B cell (primary cell): ENCODE data around the gene C2CD4A. TPM values are rescaled to one million over a fixed set of nuclear protein-coding genes. Genes with fewer than 3 reads are reported as not detected.
"Not testable (repeated sequence)": the region's sequence is repeated elsewhere in the genome, so short reads cannot be mapped to it uniquely, and the experiment has no call there.

Experiments used
- ATAC-seq: fragments of 200-7000 bp; cut with Tn5 transposase; one replicate; pipeline ENCODE4 v1.10.0; 2021; ENCODE audit warnings: low read depth, mild to moderate bottlenecking, moderate number of reproducible peaks, moderate library complexity
- CTCF ChIA-PET: fragments of 350-600 bp; sonication (Branson Sonifier 250); formaldehyde crosslinking; loops from one replicate; lab custom pipeline; 2021; ENCODE audit warnings: antibody characterized with exemption, inconsistent platforms; lab: Charles Lee
- POLR2A ChIA-PET: fragments of 350-600 bp; sonication (Branson Sonifier 250); formaldehyde crosslinking; loops from one replicate; lab custom pipeline; 2021; ENCODE audit warnings: antibody characterized with exemption; lab: Charles Lee
- DNase-seq: peaks from one replicate; pipeline ENCODE4 v3.0.0; 2013
- H2AFZ ChIP-seq: 2 replicates; pipeline ENCODE4 v1.6.1; 2012; ENCODE audit warnings: mild to moderate bottlenecking, low read depth, low read length; ENCODE audit not compliant: insufficient read depth, poor library complexity, severe bottlenecking
- H3K27ac ChIP-seq, 2 donors: 1 replicate in 1 of 2; 2 replicates in 1 of 2; pipeline ENCODE4 v1.5.1; 2012 to 2013; ENCODE audit warnings: low read length in 2 of 2, mild to moderate bottlenecking in 2 of 2, moderate library complexity in 1 of 2
- H3K27me3 ChIP-seq, 4 experiments: fragments of 200-600 bp in 1 of 4; sonication (generic) in 1 of 4; replicated peaks in 1 of 4; 1 replicate in 2 of 4; 2 replicates in 2 of 4; pipeline versions ENCODE4 v1.6.1 to v1.7.0; 2013 to 2016; ENCODE audit warnings: low read length in 3 of 4, mild to moderate bottlenecking in 2 of 4, mixed read lengths in 1 of 4, moderate library complexity in 1 of 4; ENCODE audit not compliant: insufficient read depth in 4 of 4, control insufficient read depth in 3 of 4; ENCODE audit errors: control extremely low read depth in 1 of 4
- H3K36me3 ChIP-seq, 2 experiments: replicated peaks in 1 of 2; 1 replicate in 1 of 2; 2 replicates in 1 of 2; pipeline versions ENCODE4 v1.6.1 to v1.7.1; 2013; ENCODE audit warnings: low read length in 1 of 2; ENCODE audit not compliant: insufficient read depth in 2 of 2, control insufficient read depth in 1 of 2; ENCODE audit errors: control extremely low read depth in 1 of 2, extremely low read depth in 1 of 2
- H3K4me1 ChIP-seq, 2 donors: fragments of 200-600 bp in 1 of 2; sonication (generic) in 1 of 2; 1 replicate in 1 of 2; 2 replicates in 1 of 2; pipeline versions ENCODE4 v1.5.1 to v1.6.1; 2013 to 2017; ENCODE audit warnings: low read length in 2 of 2; ENCODE audit not compliant: control insufficient read depth in 2 of 2, insufficient read depth in 2 of 2
- H3K4me2 ChIP-seq: replicated peaks from 2 replicates; pipeline ENCODE3; 2012; ENCODE audit warnings: mild to moderate bottlenecking, low read depth, low read length; ENCODE audit not compliant: poor library complexity, severe bottlenecking
- H3K4me3 ChIP-seq, 5 experiments: fragments of 200-600 bp in 1 of 5; sonication (generic) in 1 of 5; 1 replicate in 3 of 5; 2 replicates in 2 of 5; pipeline versions ENCODE4 v1.5.1 to v1.7.0; 2011 to 2016; ENCODE audit warnings: low read length in 4 of 5, mild to moderate bottlenecking in 4 of 5, low read depth in 2 of 5, control low read depth in 1 of 5, moderate library complexity in 1 of 5; ENCODE audit not compliant: insufficient read depth in 1 of 5; ENCODE audit errors: control extremely low read depth in 1 of 5, extremely low read depth in 1 of 5
- H3K79me2 ChIP-seq: fragments of 200-600 bp; sonication (generic); one replicate; pipeline ENCODE4 v1.6.0; 2016; ENCODE audit warnings: low read length; ENCODE audit not compliant: control insufficient read depth, insufficient read depth
- H3K9ac ChIP-seq: fragments of 200-600 bp; sonication (generic); 2 replicates; pipeline ENCODE4 v1.6.1; 2017; ENCODE audit warnings: mild to moderate bottlenecking, low read length, moderate library complexity
- H3K9me3 ChIP-seq, 3 donors: one replicate each; pipeline versions ENCODE4 v1.6.1 to v1.7.1; 2013; ENCODE audit warnings: low read length in 2 of 3; ENCODE audit not compliant: control insufficient read depth in 2 of 3, insufficient read depth in 1 of 3; ENCODE audit errors: control extremely low read depth in 1 of 3
- H4K20me1 ChIP-seq: 2 replicates; pipeline ENCODE4 v1.6.0; 2012; ENCODE audit warnings: mild to moderate bottlenecking, low read length; ENCODE audit not compliant: insufficient read depth, control insufficient read depth, poor library complexity, severe bottlenecking
- H3K27ac Mint-ChIP-seq: one replicate; pipeline ENCODE4 v1.8.0; 2021; ENCODE audit warnings: mixed read lengths
- H3K27me3 Mint-ChIP-seq: one replicate; pipeline ENCODE4 v1.8.0; 2021; ENCODE audit warnings: mixed read lengths
- H3K4me1 Mint-ChIP-seq: one replicate; pipeline ENCODE4 v1.8.0; 2021; ENCODE audit warnings: mixed read lengths
- H3K4me3 Mint-ChIP-seq: one replicate; pipeline ENCODE4 v1.8.0; 2021; ENCODE audit warnings: mixed read lengths
- H3K9me3 Mint-ChIP-seq: one replicate; pipeline ENCODE4 v1.8.0; 2022; ENCODE audit warnings: mixed read lengths; ENCODE audit not compliant: insufficient read depth
- CTCF ChIP-seq: fragments of 200-600 bp; IDR thresholded peaks from one replicate; pipeline ENCODE4 v1.8.0; 2022; ENCODE audit warnings: antibody characterized with exemption, mild to moderate bottlenecking
- EZH2 ChIP-seq: IDR thresholded peaks from 2 replicates; pipeline ENCODE4 v1.6.1; 2012; ENCODE audit warnings: borderline replicate concordance, low read depth, mild to moderate bottlenecking, moderate library complexity, low read length; ENCODE audit not compliant: insufficient read depth, poor library complexity, severe bottlenecking
- WGBS: methylation state at CpG from one replicate; pipeline ENCODE4 v1.1.5; 2013; ENCODE audit warnings: missing lambda C conversion rate; ENCODE audit not compliant: insufficient coverage; 5-methylcytosine and 5-hydroxymethylcytosine counted together
- intact Hi-C: fragments of 100-400 bp; cut with micrococcal nuclease; formaldehyde crosslinking; loops from one replicate; pipeline ENCODE4 v1.10.0; 2022
- polyA plus RNA-seq: library from polyadenylated mRNA; depleted of rRNA; stranded (reverse); fragments of >200 nt; gene quantifications from 2 replicates; pipeline ENCODE4 v1.2.3, GENCODE V29; 2012
- total RNA-seq, 2 donors: library from RNA; stranded (reverse); fragments of 120-200 nt in 1 of 2; gene quantifications; 1 replicate in 1 of 2; 2 replicates in 1 of 2; pipeline versions ENCODE4 v1.2.3 to v1.2.4, GENCODE V29; 2013 to 2022

The C2CD4A gene
- total and polyA plus RNA-seq, 2 donors (not counting 1 experiment from before 2014, with no cell fraction given), result not detected

GRCh38 chr15:62048254-62048653, 18.5 kb upstream of the C2CD4A start:
- H3K9ac ChIP-seq, H3K27me3 Mint-ChIP-seq, DNase-seq, ATAC-seq, H2AFZ ChIP-seq, H3K36me3 ChIP-seq, H3K27ac Mint-ChIP-seq, H3K27ac ChIP-seq, intact Hi-C loops, H3K9me3 Mint-ChIP-seq, H3K4me3 Mint-ChIP-seq, POLR2A ChIA-PET, CTCF ChIA-PET, H3K4me3 ChIP-seq, H3K9me3 ChIP-seq, H3K4me2 ChIP-seq, H3K27me3 ChIP-seq: not testable (repeated sequence)
- peaks cover 78% of the 10 kb centered on the region for H3K79me2 ChIP-seq
- WGBS, result no CpG with 5 or more reads among the region's 4 CpGs
- H3K4me1 ChIP-seq, result peaks cover 29 to 41% of the 10 kb centered on the region in 2 donors
- H3K4me1 Mint-ChIP-seq, result peaks cover 56% of the 10 kb centered on the region
- peaks cover 48% of the 10 kb centered on the region for H4K20me1 ChIP-seq

GRCh38 chr15:62050115-62050514, 16.7 kb upstream of the C2CD4A start:
- Mint-ChIP-seq H3K4me3 (no peak overlapping the region), H3K9me3 (no peaks in the 10 kb centered on the region), H3K27me3 (no peaks in the 10 kb centered on the region), H3K27ac (peak overlapping the region; percentile 16), H3K4me1 (peaks cover 67% of the 10 kb centered on the region)
- Histone ChIP-seq H3K36me3 (peaks cover 0 to 2% of the 10 kb centered on the region in 2 experiments), H3K4me2 (no peak overlapping the region), H3K9ac (no peak overlapping the region), H3K4me1 (peaks cover 33 to 56% of the 10 kb centered on the region in 2 donors), H3K27me3 (no peaks in the 10 kb centered on the region), H3K79me2 (peaks cover 78% of the 10 kb centered on the region), H4K20me1 (peaks cover 50% of the 10 kb centered on the region), H3K27ac (no peak overlapping the region), H3K9me3 (peaks cover 0 to 1% (median 0%) of the 10 kb centered on the region in 3 donors), H3K4me3 (no peak overlapping the region), H2AFZ (no peak overlapping the region)
- DNase-seq (no peak), ATAC-seq (no peak)
- ChIA-PET CTCF (no interaction called here), POLR2A (no interaction called here)
- no peak for TF ChIP-seq EZH2
- no peak for TF ChIP-seq CTCF
- intact Hi-C loops, result no loop called here
- no CpG with 5 or more reads among the region's 1 CpG for WGBS
